Chondrocyte (in vitro differentiated cells): Measurements from ENCODE around the gene MATK. TPM values are rescaled to one million over a fixed set of nuclear protein-coding genes. Genes with fewer than 3 reads are reported as not detected.

Experiments
- DNase-seq: peaks from one replicate; pipeline ENCODE4 v3.0.0; 2021; ENCODE audit warnings: mixed read lengths, low spot score
- H3K27ac Mint-ChIP-seq: one replicate; pipeline ENCODE4 v1.8.0; 2021; ENCODE audit warnings: mild to moderate bottlenecking, moderate library complexity, mixed read lengths; ENCODE audit not compliant: unreplicated experiment
- H3K27me3 Mint-ChIP-seq: 2 replicates; pipeline ENCODE4 v1.8.0; 2021; ENCODE audit warnings: low read depth, mixed read lengths
- H3K36me3 Mint-ChIP-seq: 2 replicates; pipeline ENCODE4 v1.8.0; 2021; ENCODE audit warnings: low read depth, mixed read lengths
- H3K4me1 Mint-ChIP-seq: 2 replicates; pipeline ENCODE4 v1.8.0; 2021; ENCODE audit warnings: low read depth, mild to moderate bottlenecking, mixed read lengths
- H3K4me3 Mint-ChIP-seq: one replicate; pipeline ENCODE4 v1.8.0; 2021; ENCODE audit warnings: mild to moderate bottlenecking, moderate library complexity, mixed read lengths; ENCODE audit not compliant: unreplicated experiment
- H3K9me3 Mint-ChIP-seq: 2 replicates; pipeline ENCODE4 v1.8.0; 2021; ENCODE audit warnings: low read depth, mixed read lengths
- long read RNA-seq: library from polyadenylated mRNA; stranded (forward); transcript quantifications from one replicate; pipeline ENCODE4 v2.0.0, GENCODE V29; 2021
- total RNA-seq: library from RNA; stranded (reverse); gene quantifications from 3 replicates; pipeline ENCODE4 v1.2.1, GENCODE V29; 2021
- TF ChIP-seq, protein P1 (sequence below): fragments of 200-600 bp; sonication (generic); IDR thresholded peaks from 2 replicates; pipeline ENCODE4 v1.5.0; 2021; ENCODE audit warnings: antibody characterized with exemption, mild to moderate bottlenecking, moderate library complexity

The MATK gene, protein sequence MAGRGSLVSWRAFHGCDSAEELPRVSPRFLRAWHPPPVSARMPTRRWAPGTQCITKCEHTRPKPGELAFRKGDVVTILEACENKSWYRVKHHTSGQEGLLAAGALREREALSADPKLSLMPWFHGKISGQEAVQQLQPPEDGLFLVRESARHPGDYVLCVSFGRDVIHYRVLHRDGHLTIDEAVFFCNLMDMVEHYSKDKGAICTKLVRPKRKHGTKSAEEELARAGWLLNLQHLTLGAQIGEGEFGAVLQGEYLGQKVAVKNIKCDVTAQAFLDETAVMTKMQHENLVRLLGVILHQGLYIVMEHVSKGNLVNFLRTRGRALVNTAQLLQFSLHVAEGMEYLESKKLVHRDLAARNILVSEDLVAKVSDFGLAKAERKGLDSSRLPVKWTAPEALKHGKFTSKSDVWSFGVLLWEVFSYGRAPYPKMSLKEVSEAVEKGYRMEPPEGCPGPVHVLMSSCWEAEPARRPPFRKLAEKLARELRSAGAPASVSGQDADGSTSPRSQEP
- not detected in 3 replicates for total RNA-seq
- long read RNA-seq = 0 reads

DNA sequence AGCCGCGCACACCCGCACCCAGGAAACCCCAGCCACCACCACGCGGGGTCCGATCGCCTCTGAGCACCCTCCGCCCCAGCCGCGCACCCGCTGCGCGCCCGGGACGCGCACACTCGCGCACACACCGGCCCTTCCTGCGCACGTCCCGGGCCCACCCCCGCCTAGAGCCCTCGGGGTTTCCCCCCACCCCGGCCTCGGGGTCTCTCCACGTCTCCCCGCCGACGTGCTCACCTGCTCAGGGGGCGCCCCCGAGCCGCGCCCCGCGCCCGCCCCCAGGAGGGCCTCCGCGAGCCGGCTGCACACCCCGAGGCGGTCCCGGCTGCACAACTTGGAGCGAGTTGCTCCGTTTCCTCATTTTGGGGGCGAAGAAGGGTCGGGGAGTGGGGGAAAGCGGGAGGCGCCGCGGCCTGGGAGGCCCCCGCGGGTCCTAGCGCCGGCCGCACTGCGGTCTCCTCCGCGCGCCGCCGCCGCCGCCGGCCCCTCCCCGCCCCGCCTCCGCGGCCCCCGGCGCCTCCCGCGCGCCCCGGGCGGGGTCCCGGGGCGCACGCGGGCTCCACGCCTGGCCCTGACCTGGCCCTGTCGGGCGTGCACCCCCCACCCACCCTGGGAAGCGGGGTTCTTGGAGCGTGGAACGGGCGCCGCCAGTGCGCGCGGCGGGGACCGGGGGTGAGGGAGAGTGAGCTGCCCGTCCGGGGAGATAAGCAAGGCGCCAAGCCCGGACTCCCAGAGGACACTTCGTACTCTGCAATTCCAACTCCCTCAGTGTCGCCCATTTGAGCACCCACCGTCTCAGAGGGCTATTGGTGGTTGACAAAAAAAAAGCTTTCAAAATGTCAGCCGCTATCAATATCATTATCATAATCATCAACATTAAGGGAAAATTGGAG lies at the start of gene MATK:
MATK (minus strand) TSS at position 444 of the 887 bp plus-strand sequence. CDS start 1,246 bp downstream, outside the sequence.
- H3K4me3 Mint-ChIP-seq = peak within 1 kb of the TSS; percentile 31
- TF ChIP-seq, protein P1, sequence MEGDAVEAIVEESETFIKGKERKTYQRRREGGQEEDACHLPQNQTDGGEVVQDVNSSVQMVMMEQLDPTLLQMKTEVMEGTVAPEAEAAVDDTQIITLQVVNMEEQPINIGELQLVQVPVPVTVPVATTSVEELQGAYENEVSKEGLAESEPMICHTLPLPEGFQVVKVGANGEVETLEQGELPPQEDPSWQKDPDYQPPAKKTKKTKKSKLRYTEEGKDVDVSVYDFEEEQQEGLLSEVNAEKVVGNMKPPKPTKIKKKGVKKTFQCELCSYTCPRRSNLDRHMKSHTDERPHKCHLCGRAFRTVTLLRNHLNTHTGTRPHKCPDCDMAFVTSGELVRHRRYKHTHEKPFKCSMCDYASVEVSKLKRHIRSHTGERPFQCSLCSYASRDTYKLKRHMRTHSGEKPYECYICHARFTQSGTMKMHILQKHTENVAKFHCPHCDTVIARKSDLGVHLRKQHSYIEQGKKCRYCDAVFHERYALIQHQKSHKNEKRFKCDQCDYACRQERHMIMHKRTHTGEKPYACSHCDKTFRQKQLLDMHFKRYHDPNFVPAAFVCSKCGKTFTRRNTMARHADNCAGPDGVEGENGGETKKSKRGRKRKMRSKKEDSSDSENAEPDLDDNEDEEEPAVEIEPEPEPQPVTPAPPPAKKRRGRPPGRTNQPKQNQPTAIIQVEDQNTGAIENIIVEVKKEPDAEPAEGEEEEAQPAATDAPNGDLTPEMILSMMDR = no peak
- DNase-seq = no peak
- H3K9me3 Mint-ChIP-seq = peaks cover 20% of the 10 kb centered on the region
- H3K27me3 Mint-ChIP-seq = peaks cover 28% of the 10 kb centered on the region
- no peaks in the 10 kb centered on the region for H3K4me1 Mint-ChIP-seq
- peaks cover 15% of the 10 kb centered on the region for H3K36me3 Mint-ChIP-seq
- H3K27ac Mint-ChIP-seq = no peak within 1 kb of the TSS

DNA sequence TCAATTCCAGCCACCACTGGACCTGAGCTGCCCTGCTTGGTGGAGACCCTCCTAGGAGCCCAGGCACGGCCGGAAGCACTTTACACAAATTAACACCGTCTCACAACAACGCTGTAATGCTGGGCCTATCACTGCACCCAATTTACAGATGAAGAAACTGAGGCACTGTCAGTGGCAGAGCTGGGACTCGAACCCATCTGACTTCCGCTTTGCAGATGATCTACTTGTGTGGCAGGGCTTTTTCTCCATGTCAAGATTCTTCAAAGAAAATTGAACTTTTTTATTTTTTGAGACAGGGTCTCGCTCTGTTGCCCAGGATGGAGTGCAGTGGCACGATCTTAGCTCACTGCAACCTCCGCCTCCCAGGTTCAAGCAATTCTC lies 48.9 kb upstream of the MATK start:
- Mint-ChIP-seq H3K27me3 (peaks cover 51% of the 10 kb centered on the region), H3K36me3 (no peaks in the 10 kb centered on the region)

DNA sequence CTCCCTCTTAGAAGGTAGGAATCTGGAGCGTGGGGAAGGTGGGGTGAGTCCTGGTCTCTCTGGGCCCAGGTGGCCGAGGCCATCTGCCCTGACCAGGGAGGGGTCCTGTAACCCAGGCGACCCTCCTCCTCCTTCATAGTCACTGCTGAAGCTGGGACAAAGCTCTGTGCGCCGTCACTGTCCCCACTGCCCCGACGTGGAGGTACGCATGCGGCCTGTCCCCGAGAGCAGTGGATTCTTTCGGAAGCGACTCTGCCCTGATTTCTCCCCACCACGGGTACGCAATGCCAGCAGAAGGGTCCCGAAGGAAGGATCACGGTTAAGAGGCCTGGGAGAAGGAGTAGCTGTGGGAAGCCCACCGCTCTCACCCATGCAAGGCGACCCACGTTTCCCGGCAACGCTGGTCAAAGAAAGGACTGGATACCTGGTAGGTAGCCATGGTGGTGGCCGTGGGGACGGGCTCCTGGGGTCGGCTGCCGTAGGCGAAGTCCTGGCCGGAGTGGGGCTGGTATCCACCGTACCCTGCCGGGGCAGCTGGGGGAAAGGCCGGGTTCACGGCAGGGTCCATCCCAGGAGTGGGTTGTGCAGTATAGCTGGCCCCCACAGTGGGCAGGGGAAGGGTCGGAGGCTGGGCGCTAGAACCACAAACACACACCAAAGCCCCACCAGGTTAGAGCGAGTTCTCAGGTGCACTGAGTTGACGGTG lies 48.3 kb upstream of the MATK start:
- no peaks in the 10 kb centered on the region for H3K4me1 Mint-ChIP-seq
- no peak for DNase-seq
- H3K4me3 Mint-ChIP-seq = no peak overlapping the region
- H3K36me3 Mint-ChIP-seq = no peaks in the 10 kb centered on the region
- peaks cover 47% of the 10 kb centered on the region for H3K27me3 Mint-ChIP-seq
- H3K27ac Mint-ChIP-seq = no peak overlapping the region
- TF ChIP-seq, protein P1 = no peak
- no peaks in the 10 kb centered on the region for H3K9me3 Mint-ChIP-seq

More for the DNA sequence above, 48.9 kb upstream of the MATK start:
- H3K4me3 Mint-ChIP-seq = no peak overlapping the region
- no peaks in the 10 kb centered on the region for H3K9me3 Mint-ChIP-seq
- TF ChIP-seq, protein P1 = no peak
- no peak overlapping the region for H3K27ac Mint-ChIP-seq
- no peaks in the 10 kb centered on the region for H3K4me1 Mint-ChIP-seq
- DNase-seq = no peak

DNA sequence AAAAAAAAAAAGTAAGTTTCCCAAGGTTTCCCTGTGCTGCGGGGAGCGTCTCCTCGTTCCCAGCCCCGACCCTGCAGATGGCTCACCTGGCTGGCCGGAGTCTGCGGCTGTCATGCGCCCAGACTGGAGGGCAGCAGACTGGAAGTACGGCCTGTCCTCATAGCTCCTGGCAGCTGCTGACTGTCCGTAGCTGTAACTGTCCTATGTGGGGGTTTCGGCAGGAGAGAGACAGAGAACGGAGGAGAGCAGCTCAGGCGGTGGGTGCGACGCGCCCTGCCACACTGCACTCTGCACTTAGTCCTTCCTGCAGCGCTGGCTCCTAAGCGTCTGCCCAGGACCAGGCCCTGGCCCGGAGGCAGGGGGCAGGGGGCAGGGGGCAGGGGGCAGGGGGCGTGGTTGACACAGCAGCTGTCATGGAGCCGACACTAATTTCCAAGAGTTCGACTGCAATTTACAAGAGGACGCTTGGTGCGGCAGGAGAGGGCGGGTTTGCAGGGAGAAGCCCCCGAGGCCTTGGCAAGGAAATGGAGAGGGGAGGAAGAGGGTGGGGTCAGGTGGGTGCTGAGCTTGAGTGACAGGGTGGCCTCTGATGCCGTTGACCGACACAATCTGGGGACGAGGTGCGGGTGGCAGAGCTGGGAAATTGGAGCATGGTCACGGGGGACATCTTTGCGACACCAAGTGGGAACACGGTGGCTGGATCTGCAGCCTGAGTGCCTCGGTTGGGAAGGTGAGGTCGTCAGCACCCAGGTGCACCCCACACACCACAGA lies 47.6 kb upstream of the MATK start:
- TF ChIP-seq, protein P1 = no peak
- H3K4me1 Mint-ChIP-seq = no peaks in the 10 kb centered on the region
- no peak overlapping the region for H3K4me3 Mint-ChIP-seq
- no peaks in the 10 kb centered on the region for H3K9me3 Mint-ChIP-seq
- H3K27ac Mint-ChIP-seq = no peak overlapping the region
- no peak for DNase-seq
- H3K27me3 Mint-ChIP-seq = peaks cover 47% of the 10 kb centered on the region
- no peaks in the 10 kb centered on the region for H3K36me3 Mint-ChIP-seq
